HL-60 (cell line): ENCODE measurements around the gene ICA1L.

Experiments used
- DNase-seq, 2 experiments: peaks; one replicate each; pipeline ENCODE4 v3.0.0-alpha.2; 2010 to 2020; ENCODE audit warnings: low read depth in 1 of 2, low spot score in 1 of 2
- H3K27ac ChIP-seq: fragments of 250-450 bp; sonication (Bioruptor Pico); replicated peaks from 2 replicates; pipeline ENCODE4 v1.5.1; 2020; ENCODE audit warnings: mild to moderate bottlenecking, moderate library complexity
- H3K27me3 ChIP-seq: fragments of 250-450 bp; sonication (Bioruptor Pico); 2 replicates; pipeline ENCODE4 v1.5.1; 2021; ENCODE audit warnings: mild to moderate bottlenecking, moderate library complexity; ENCODE audit not compliant: insufficient read depth, poor library complexity, severe bottlenecking
- H3K4me3 ChIP-seq: replicated peaks from 2 replicates; pipeline ENCODE4 v1.5.1; 2011; ENCODE audit warnings: mild to moderate bottlenecking, control low read depth, low read length; ENCODE audit not compliant: insufficient read depth
- CTCF ChIP-seq: IDR thresholded peaks from one replicate; pipeline ENCODE4 v1.5.1; 2011; ENCODE audit warnings: low read length, control low read depth, inconsistent platforms; ENCODE audit not compliant: insufficient read depth
- GABPA ChIP-seq: IDR thresholded peaks from 2 replicates; pipeline ENCODE4 v1.6.1; 2012; ENCODE audit warnings: low read depth
- POLR2AphosphoS5 ChIP-seq: IDR thresholded peaks from 2 replicates; pipeline ENCODE4 v1.6.1; 2012; ENCODE audit warnings: low read depth
- REST ChIP-seq: IDR thresholded peaks from 2 replicates; pipeline ENCODE4 v1.6.1; 2012; ENCODE audit warnings: low read depth; ENCODE audit not compliant: insufficient replicate concordance
- SPI1 ChIP-seq: IDR thresholded peaks from 2 replicates; pipeline ENCODE4 v1.6.1; 2012; ENCODE audit warnings: low read depth, mild to moderate bottlenecking, borderline replicate concordance

Gene ICA1L

GRCh38 chr2:202736826-202737225 lies 134.7 kb downstream of the ICA1L start:
- DNase-seq, result no peak
- H3K27me3 ChIP-seq, result no peaks in the 10 kb centered on the region
- TF ChIP-seq SPI1, result no peak
- TF ChIP-seq POLR2AphosphoS5, result no peak
- TF ChIP-seq CTCF, result no peak
- TF ChIP-seq REST, result no peak
- TF ChIP-seq GABPA, result no peak
- no peak overlapping the region for H3K4me3 ChIP-seq
- H3K27ac ChIP-seq, result no peak overlapping the region

- TF ChIP-seq REST (no peak), GABPA (no peak), CTCF (no peak), POLR2AphosphoS5 (no peak), SPI1 (no peak)
- no peak for DNase-seq
- no peak overlapping the region for H3K4me3 ChIP-seq
Observed at GRCh38 chr2:202726070-202726469, 145.5 kb downstream of the ICA1L start.

GRCh38 chr2:202723746-202724145 lies 147.8 kb downstream of the ICA1L start:
- Histone ChIP-seq H3K27me3 (no peaks in the 10 kb centered on the region), H3K27ac (no peak overlapping the region), H3K4me3 (no peak overlapping the region)
- DNase-seq, result no peak
- TF ChIP-seq POLR2AphosphoS5 (no peak), SPI1 (no peak), CTCF (no peak), REST (no peak), GABPA (no peak)

More at GRCh38 chr2:202726070-202726469, 145.5 kb downstream of the ICA1L start:
- Histone ChIP-seq H3K27me3 (no peaks in the 10 kb centered on the region), H3K27ac (no peak overlapping the region)
